Measurements from ENCODE around the gene DNHD1. TPM values are rescaled to one million over a fixed set of nuclear protein-coding genes. Genes with fewer than 3 reads are reported as not detected.
A peak's percentile ranks its signal among the peaks of the same experiment; 100 is the strongest.

DNHD1 gene
- total RNA-seq, 5 donors from 2014 or later (not counting 1 experiment from before 2014, with no cell fraction given) = 44.1 to 52.0 (median 47.8) TPM

- no peaks in the 10 kb centered on the region for H3K27me3 Mint-ChIP-seq
- peaks cover 30% of the 10 kb centered on the region for H3K36me3 Mint-ChIP-seq
- peak within 1 kb of the TSS; percentile 81 to 96 for H3K4me3 ChIP-seq (ENCODE audit: control insufficient read depth in 1 of 2, extremely low read depth in 1 of 2, low read length in 1 of 2)
Measured at GRCh38 chr11:6603287-6604080, 106.4 kb downstream of the DNHD1 start, which contains the start of the genes ILK and RRP8. TSS of gene ILK (plus strand) at chr11:6603774. CDS start at chr11:6604272, 498 bp downstream. TSS of gene RRP8 (minus strand) at chr11:6603616. CDS start at chr11:6603502, 114 bp downstream.

GRCh38 chr11:6604081-6604626, 107.1 kb downstream of the DNHD1 start:
- Mint-ChIP-seq H3K4me3 (no peak overlapping the region), H3K36me3 (peaks cover 29% of the 10 kb centered on the region), H3K27me3 (no peaks in the 10 kb centered on the region), H3K27ac (no peak overlapping the region), H3K4me1 (peaks cover 13 to 26% (median 20%) of the 10 kb centered on the region in 3 donors), H3K9me3 (no peaks in the 10 kb centered on the region)
- Histone ChIP-seq H3K9me3 (no peaks in the 10 kb centered on the region), H3K36me3 (ENCODE audit: control insufficient read depth in 2 of 2, extremely low read depth in 1 of 2, insufficient read depth in 1 of 2, low read length in 1 of 2) (peaks cover 0 to 47% of the 10 kb centered on the region in 2 donors), H3K27ac (ENCODE audit: low read length) (peak overlapping the region; percentile 72), H3K27me3 (replicated peaks in 1 of 2; ENCODE audit: control insufficient read depth in 2 of 2, extremely low read depth in 1 of 2, insufficient read depth in 2 of 2, low read length in 1 of 2) (no peaks in the 10 kb centered on the region), H3K4me1 (ENCODE audit: control insufficient read depth in 1 of 2, extremely low read depth in 1 of 2, insufficient read depth in 2 of 2, low read length in 2 of 2) (peaks cover 40 to 71% of the 10 kb centered on the region in 2 experiments), H3K4me3 (ENCODE audit: control insufficient read depth in 1 of 2, extremely low read depth in 1 of 2, low read length in 1 of 2) (peak overlapping the region; percentile 81 to 96)
- under 1% methylated on average over 20 of the region's 20 CpGs for WGBS (ENCODE audit: insufficient coverage)
- CTCF ChIA-PET = interaction anchor here (0.6 to 3.9 kb wide), 16 partner anchors 11 to 152 kb away, joined by 3 to 53 read pairs (median 4); partner anchors contain the start of genes MRPL17 (in 2 of the 2) and TPP1 (in 1 of the 2)
- POLR2A ChIA-PET = interaction anchor here in 1 of 2 donors (0.6 to 1.6 kb wide), 4 partner anchors 8 to 79 kb away, joined by 3 to 16 read pairs (median 4); partner anchors contain the start of genes MRPL17, TAF10 and TPP1
- DNase-seq = peak in 34 of 35 experiments; percentile 39 to 76 (median 56)
- peak; percentile 68 to 77 (median 70) for ATAC-seq (replicated peaks in 1 of 4)

More at GRCh38 chr11:6603287-6604080, 106.4 kb downstream of the DNHD1 start, which contains the start of the genes ILK and RRP8:
- H3K27ac Mint-ChIP-seq = no peak within 1 kb of the TSS
- H3K27me3 ChIP-seq (replicated peaks in 1 of 2; ENCODE audit: control insufficient read depth in 2 of 2, extremely low read depth in 1 of 2, insufficient read depth in 2 of 2, low read length in 1 of 2) = no peaks in the 10 kb centered on the region
- peak within 1 kb of the TSS; percentile 72 for H3K27ac ChIP-seq (ENCODE audit: low read length)
- no peaks in the 10 kb centered on the region for H3K9me3 ChIP-seq
- ChIA-PET POLR2A (interaction anchor here (0.7 to 1.6 kb wide), 6 partner anchors 9 to 80 kb away, joined by 3 to 16 read pairs (median 4); partner anchors contain the start of genes TPP1 (in 2 of the 2), MRPL17 (in 1 of the 2) and TAF10 (in 1 of the 2)), CTCF (interaction anchor here (0.5 to 3.9 kb wide), 14 partner anchors 13 to 214 kb away, joined by 3 to 53 read pairs (median 4); partner anchors contain the start of genes MRPL17 (in 2 of the 2) and TPP1 (in 2 of the 2))
- DNase-seq (peak; percentile 66 to 90 (median 74)), ATAC-seq (replicated peaks in 1 of 4) (peak; percentile 84 to 90 (median 88))
- peaks cover 13 to 25% (median 21%) of the 10 kb centered on the region in 3 donors for H3K4me1 Mint-ChIP-seq
- H3K4me3 Mint-ChIP-seq = no peak within 1 kb of the TSS
- WGBS (ENCODE audit: insufficient coverage) = under 1% methylated on average over 62 of the region's 72 CpGs
- H3K36me3 ChIP-seq (ENCODE audit: control insufficient read depth in 2 of 2, extremely low read depth in 1 of 2, insufficient read depth in 1 of 2, low read length in 1 of 2) = peaks cover 5 to 47% of the 10 kb centered on the region in 2 donors
- peaks cover 38 to 66% of the 10 kb centered on the region in 2 experiments for H3K4me1 ChIP-seq (ENCODE audit: control insufficient read depth in 1 of 2, extremely low read depth in 1 of 2, insufficient read depth in 2 of 2, low read length in 2 of 2)
- H3K9me3 Mint-ChIP-seq = no peaks in the 10 kb centered on the region

GRCh38 chr11:6604790-6605189, 107.7 kb downstream of the DNHD1 start:
- no peak overlapping the region for H3K4me3 Mint-ChIP-seq

GRCh38 chr11:6606471-6607189, 109.5 kb downstream of the DNHD1 start:
- H3K4me1 ChIP-seq (ENCODE audit: control insufficient read depth in 1 of 2, extremely low read depth in 1 of 2, insufficient read depth in 2 of 2, low read length in 2 of 2) = peaks cover 47 to 78% of the 10 kb centered on the region in 2 experiments
- Mint-ChIP-seq H3K4me1 (peaks cover 20 to 44% (median 33%) of the 10 kb centered on the region in 3 donors), H3K9me3 (no peaks in the 10 kb centered on the region), H3K27ac (peak overlapping the region in 1 of 2 donors; percentile 89), H3K27me3 (no peaks in the 10 kb centered on the region), H3K36me3 (peaks cover 33% of the 10 kb centered on the region), H3K4me3 (peak overlapping the region in 1 of 3 donors; percentile 40)
- ATAC-seq (replicated peaks in 1 of 4) = no peak
- WGBS (ENCODE audit: insufficient coverage) = 28% methylated on average over 5 of the region's 11 CpGs
- H3K4me3 ChIP-seq (ENCODE audit: control insufficient read depth in 1 of 2, extremely low read depth in 1 of 2, low read length in 1 of 2) = no peak overlapping the region
- peaks cover 7 to 39% of the 10 kb centered on the region in 2 donors for H3K36me3 ChIP-seq (ENCODE audit: control insufficient read depth in 2 of 2, extremely low read depth in 1 of 2, insufficient read depth in 1 of 2, low read length in 1 of 2)
- H3K9me3 ChIP-seq = no peaks in the 10 kb centered on the region
- peak overlapping the region; percentile 64 for H3K27ac ChIP-seq (ENCODE audit: low read length)
- ChIA-PET CTCF (interaction anchor here (0.6 to 1.6 kb wide), 3 partner anchors 13 to 90 kb away, joined by 3 to 6 read pairs (median 5); partner anchors contain the start of genes MRPL17 (in 1 of the 2) and TPP1 (in 1 of the 2)), POLR2A (interaction anchor here in 1 of 2 donors (0.6 kb wide), 1 partner anchor 29 kb away, joined by 3 read pairs; no protein-coding TSS in a partner anchor)
- peak in 19 of 35 experiments; percentile 11 to 70 (median 35) for DNase-seq
- no peaks in the 10 kb centered on the region for H3K27me3 ChIP-seq (replicated peaks in 1 of 2; ENCODE audit: control insufficient read depth in 2 of 2, extremely low read depth in 1 of 2, insufficient read depth in 2 of 2, low read length in 1 of 2)

More at GRCh38 chr11:6604790-6605189, 107.7 kb downstream of the DNHD1 start:
- peaks cover 8 to 26% (median 20%) of the 10 kb centered on the region in 3 donors for H3K4me1 Mint-ChIP-seq
- 53% methylated on average over 3 of the region's 3 CpGs for WGBS (ENCODE audit: insufficient coverage)
- no peak overlapping the region for H3K27ac Mint-ChIP-seq
- Histone ChIP-seq H3K4me3 (ENCODE audit: control insufficient read depth in 1 of 2, extremely low read depth in 1 of 2, low read length in 1 of 2) (peak overlapping the region; percentile 81 to 96), H3K36me3 (ENCODE audit: control insufficient read depth in 2 of 2, extremely low read depth in 1 of 2, insufficient read depth in 1 of 2, low read length in 1 of 2) (peaks cover 2 to 47% of the 10 kb centered on the region in 2 donors), H3K9me3 (no peaks in the 10 kb centered on the region), H3K27me3 (replicated peaks in 1 of 2; ENCODE audit: control insufficient read depth in 2 of 2, extremely low read depth in 1 of 2, insufficient read depth in 2 of 2, low read length in 1 of 2) (no peaks in the 10 kb centered on the region), H3K27ac (ENCODE audit: low read length) (peak overlapping the region; percentile 72), H3K4me1 (ENCODE audit: control insufficient read depth in 1 of 2, extremely low read depth in 1 of 2, insufficient read depth in 2 of 2, low read length in 2 of 2) (peaks cover 40 to 77% of the 10 kb centered on the region in 2 experiments)
- CTCF ChIA-PET = interaction anchor here (0.6 to 3.9 kb wide), 18 partner anchors 11 to 249 kb away, joined by 3 to 53 read pairs (median 4); partner anchors contain the start of genes MRPL17 (in 2 of the 2) and TPP1 (in 2 of the 2)
- H3K36me3 Mint-ChIP-seq = peaks cover 28% of the 10 kb centered on the region
- POLR2A ChIA-PET = interaction anchor here in 1 of 2 donors (0.6 to 1.6 kb wide), 3 partner anchors 14 to 78 kb away, joined by 3 to 16 read pairs (median 5); partner anchors contain the start of genes MRPL17 and TPP1
- H3K9me3 Mint-ChIP-seq = no peaks in the 10 kb centered on the region
- H3K27me3 Mint-ChIP-seq = no peaks in the 10 kb centered on the region
- DNase-seq = no peak
- ATAC-seq (replicated peaks in 1 of 4) = no peak

GRCh38 chr11:6607190-6607795, 110.2 kb downstream of the DNHD1 start:
- H3K27me3 Mint-ChIP-seq = no peaks in the 10 kb centered on the region
- no peak overlapping the region for H3K4me3 ChIP-seq (ENCODE audit: control insufficient read depth in 1 of 2, extremely low read depth in 1 of 2, low read length in 1 of 2)
- H3K4me1 ChIP-seq (ENCODE audit: control insufficient read depth in 1 of 2, extremely low read depth in 1 of 2, insufficient read depth in 2 of 2, low read length in 2 of 2) = peaks cover 46 to 73% of the 10 kb centered on the region in 2 experiments
- no peak for DNase-seq
- ChIA-PET POLR2A (interaction anchor here in 1 of 2 donors (0.6 kb wide), 1 partner anchor 28 kb away, joined by 3 read pairs; no protein-coding TSS in a partner anchor), CTCF (interaction anchor here (0.6 to 1.6 kb wide), 4 partner anchors 12 to 76 kb away, joined by 3 to 6 read pairs (median 4); partner anchors contain the start of genes TPP1 (in 2 of the 2) and MRPL17 (in 1 of the 2))
- H3K9me3 ChIP-seq = no peaks in the 10 kb centered on the region
- H3K27me3 ChIP-seq (replicated peaks in 1 of 2; ENCODE audit: control insufficient read depth in 2 of 2, extremely low read depth in 1 of 2, insufficient read depth in 2 of 2, low read length in 1 of 2) = no peaks in the 10 kb centered on the region
- H3K27ac Mint-ChIP-seq = peak overlapping the region in 1 of 2 donors; percentile 89
- H3K9me3 Mint-ChIP-seq = no peaks in the 10 kb centered on the region
- no peak for ATAC-seq (replicated peaks in 1 of 4)
- H3K4me3 Mint-ChIP-seq = peak overlapping the region in 1 of 3 donors; percentile 35
- H3K4me1 Mint-ChIP-seq = peaks cover 20 to 44% (median 33%) of the 10 kb centered on the region in 3 donors
- peak overlapping the region; percentile 64 for H3K27ac ChIP-seq (ENCODE audit: low read length)
- peaks cover 30% of the 10 kb centered on the region for H3K36me3 Mint-ChIP-seq
- H3K36me3 ChIP-seq (ENCODE audit: control insufficient read depth in 2 of 2, extremely low read depth in 1 of 2, insufficient read depth in 1 of 2, low read length in 1 of 2) = peaks cover 7 to 35% of the 10 kb centered on the region in 2 donors
